HepG2 (cell line): ENCODE measurements around the gene INTS15.
"Not testable (repeated sequence)": the region's sequence is repeated elsewhere in the genome, so short reads cannot be mapped to it uniquely, and the experiment has no call there.

Experiments
- EHMT2 ChIP-seq: fragments of 200-600 bp; sonication (generic); IDR thresholded peaks from 2 replicates; pipeline ENCODE4 v1.7.0; 2017; ENCODE audit warnings: antibody characterized with exemption, low read depth, low read length, borderline replicate concordance
- NFRKB ChIP-seq: fragments of 450-650 bp; IDR thresholded peaks from 2 replicates; pipeline ENCODE4 v1.6.1; 2017
- SNRNP70 ChIP-seq: fragments of 200-400 bp; formaldehyde crosslinking; IDR thresholded peaks from 2 replicates; pipeline ENCODE4 v1.6.1; 2017; ENCODE audit warnings: mild to moderate bottlenecking, low read depth, low read length, moderate library complexity
- ZFX ChIP-seq: sonication (generic); formaldehyde crosslinking; IDR thresholded peaks from 2 replicates; pipeline ENCODE4 v1.4.0; 2020; ENCODE audit warnings: mild to moderate bottlenecking, low read depth, missing genetic modification reagents, moderate library complexity
- TF ChIP-seq, protein P1 (sequence below): sonication (generic); formaldehyde crosslinking; IDR thresholded peaks from 2 replicates; pipeline ENCODE4 v1.5.0; 2020; ENCODE audit warnings: mild to moderate bottlenecking, missing genetic modification reagents, moderate library complexity

DNA sequence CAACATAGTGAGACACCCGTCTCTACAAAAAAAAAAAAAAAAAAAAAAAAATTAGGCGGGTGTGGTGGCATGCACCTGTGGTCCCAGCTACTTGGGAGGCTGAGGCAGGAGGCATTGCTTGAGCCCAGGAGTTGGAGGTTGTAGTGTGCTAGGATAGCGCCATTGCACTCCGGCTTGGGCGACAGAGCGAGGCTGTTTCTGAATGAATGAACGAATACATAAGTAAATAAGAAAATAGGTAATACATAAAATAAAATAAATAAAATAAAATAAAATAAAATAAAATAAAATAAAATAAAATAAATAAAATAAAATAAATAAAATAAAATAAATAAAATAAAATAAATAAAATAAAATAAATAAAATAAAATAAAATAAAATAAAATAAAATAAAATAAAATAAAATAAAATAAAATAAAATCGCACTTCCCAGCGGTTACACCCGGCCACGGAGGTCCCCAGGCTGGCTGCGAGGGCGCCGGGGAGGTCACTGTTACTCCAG lies 12.9 kb upstream of the INTS15 start:
- not testable (repeated sequence) for TF ChIP-seq ZFX (CRISPR knock-in tag); SNRNP70; EHMT2; NFRKB
- TF ChIP-seq, protein P1, sequence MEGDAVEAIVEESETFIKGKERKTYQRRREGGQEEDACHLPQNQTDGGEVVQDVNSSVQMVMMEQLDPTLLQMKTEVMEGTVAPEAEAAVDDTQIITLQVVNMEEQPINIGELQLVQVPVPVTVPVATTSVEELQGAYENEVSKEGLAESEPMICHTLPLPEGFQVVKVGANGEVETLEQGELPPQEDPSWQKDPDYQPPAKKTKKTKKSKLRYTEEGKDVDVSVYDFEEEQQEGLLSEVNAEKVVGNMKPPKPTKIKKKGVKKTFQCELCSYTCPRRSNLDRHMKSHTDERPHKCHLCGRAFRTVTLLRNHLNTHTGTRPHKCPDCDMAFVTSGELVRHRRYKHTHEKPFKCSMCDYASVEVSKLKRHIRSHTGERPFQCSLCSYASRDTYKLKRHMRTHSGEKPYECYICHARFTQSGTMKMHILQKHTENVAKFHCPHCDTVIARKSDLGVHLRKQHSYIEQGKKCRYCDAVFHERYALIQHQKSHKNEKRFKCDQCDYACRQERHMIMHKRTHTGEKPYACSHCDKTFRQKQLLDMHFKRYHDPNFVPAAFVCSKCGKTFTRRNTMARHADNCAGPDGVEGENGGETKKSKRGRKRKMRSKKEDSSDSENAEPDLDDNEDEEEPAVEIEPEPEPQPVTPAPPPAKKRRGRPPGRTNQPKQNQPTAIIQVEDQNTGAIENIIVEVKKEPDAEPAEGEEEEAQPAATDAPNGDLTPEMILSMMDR (CRISPR knock-in tag) = not testable (repeated sequence)
